ENCODE results near the gene CYB561A3.

Gene CYB561A3, protein sequence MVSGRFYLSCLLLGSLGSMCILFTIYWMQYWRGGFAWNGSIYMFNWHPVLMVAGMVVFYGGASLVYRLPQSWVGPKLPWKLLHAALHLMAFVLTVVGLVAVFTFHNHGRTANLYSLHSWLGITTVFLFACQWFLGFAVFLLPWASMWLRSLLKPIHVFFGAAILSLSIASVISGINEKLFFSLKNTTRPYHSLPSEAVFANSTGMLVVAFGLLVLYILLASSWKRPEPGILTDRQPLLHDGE

GRCh38 chr11:61361741-61362541, at the start of gene CYB561A3, which contains the start of gene TMEM138:
Gene CYB561A3 (minus strand): TSS chr11:61361882. CDS start chr11:61356713, 5,169 bp downstream.
Gene TMEM138 (plus strand): TSS chr11:61362374. CDS start chr11:61364391, 2,017 bp downstream.
- H3K27me3 ChIP-seq (replicated peaks; ENCODE audit: control insufficient read depth, insufficient read depth, low read length) = no peaks in the 10 kb centered on the region
- H3K9me3 ChIP-seq (ENCODE audit: control insufficient read depth, low read length) = no peaks in the 10 kb centered on the region
- DNase-seq (ENCODE audit: low read depth) = peak; percentile 97
- H3K36me3 ChIP-seq (ENCODE audit: control insufficient read depth, insufficient read depth, low read length, severe bottlenecking) = peaks cover 32% of the 10 kb centered on the region
- peaks cover 30% of the 10 kb centered on the region for H3K4me1 ChIP-seq (ENCODE audit: control insufficient read depth, insufficient read depth, low read length)
- peak within 1 kb of the TSS; percentile 96 for H3K9ac ChIP-seq (ENCODE audit: low read length)
- H3K4me3 ChIP-seq (ENCODE audit: low read length) = peak within 1 kb of the TSS; percentile 95

DNA sequence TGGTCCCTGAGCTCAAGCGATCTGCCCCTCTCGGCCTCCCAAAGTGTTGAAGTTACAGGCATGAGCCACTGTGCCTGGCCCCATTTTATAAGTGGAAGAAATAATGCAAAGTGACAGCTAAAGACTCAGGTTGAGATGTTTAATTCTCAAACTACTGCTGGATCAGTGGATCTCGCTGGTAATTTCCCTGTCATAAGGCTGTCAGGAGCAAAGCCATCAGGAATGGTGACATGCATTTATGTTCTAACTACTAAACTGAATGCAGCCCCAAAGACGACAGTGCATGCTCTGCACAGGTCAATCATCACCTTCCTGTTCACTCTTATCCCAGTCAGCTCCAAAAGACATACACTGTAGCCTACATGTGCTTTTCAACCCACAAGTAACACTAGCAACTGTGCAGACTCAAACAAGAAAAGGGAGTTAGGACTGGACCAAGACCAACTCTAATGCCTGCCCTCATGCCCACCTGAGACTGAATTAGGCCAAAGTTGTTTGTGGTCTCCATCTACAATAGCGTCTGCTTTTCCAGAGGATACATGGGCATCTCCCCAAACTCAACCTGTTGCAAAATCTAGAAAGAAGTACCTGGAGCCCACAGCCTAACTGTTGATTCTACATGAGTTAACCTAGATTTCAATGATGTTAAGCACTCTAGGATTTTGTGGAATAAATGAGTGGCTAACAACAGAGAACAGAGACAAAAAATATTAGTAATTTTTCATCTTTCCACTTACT, 45.5 kb upstream of the CYB561A3 start:
- no peak overlapping the region for H3K9ac ChIP-seq (ENCODE audit: low read length)
- no peak for DNase-seq (ENCODE audit: low read depth)
- no peak overlapping the region for H3K4me3 ChIP-seq (ENCODE audit: low read length)
- no peaks in the 10 kb centered on the region for H3K9me3 ChIP-seq (ENCODE audit: control insufficient read depth, low read length)
- no peaks in the 10 kb centered on the region for H3K27me3 ChIP-seq (replicated peaks; ENCODE audit: control insufficient read depth, insufficient read depth, low read length)
- H3K36me3 ChIP-seq (ENCODE audit: control insufficient read depth, insufficient read depth, low read length, severe bottlenecking) = peaks cover 95% of the 10 kb centered on the region
- H3K4me1 ChIP-seq (ENCODE audit: control insufficient read depth, insufficient read depth, low read length) = no peaks in the 10 kb centered on the region

DNA sequence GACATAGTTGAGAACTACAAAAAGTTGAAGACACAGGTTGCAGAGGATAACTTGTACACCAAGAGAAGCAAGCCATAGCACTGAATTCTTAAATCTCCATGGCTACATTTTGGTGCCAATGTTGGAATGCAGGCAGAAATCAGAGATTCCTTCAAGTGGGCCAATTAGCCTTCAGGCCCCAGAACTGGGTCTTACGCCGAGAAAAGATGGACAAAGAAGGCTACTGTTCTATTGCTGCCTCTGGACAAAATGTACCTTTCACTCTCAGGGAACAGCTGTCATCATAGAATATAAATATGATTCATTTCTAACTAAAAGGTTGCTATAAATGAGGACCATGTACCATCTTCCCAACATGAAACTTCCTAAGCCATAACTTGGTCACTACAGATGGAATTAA, 44.4 kb upstream of the CYB561A3 start:
- no peaks in the 10 kb centered on the region for H3K27me3 ChIP-seq (replicated peaks; ENCODE audit: control insufficient read depth, insufficient read depth, low read length)
- H3K4me3 ChIP-seq (ENCODE audit: low read length) = no peak overlapping the region
- H3K9me3 ChIP-seq (ENCODE audit: control insufficient read depth, low read length) = no peaks in the 10 kb centered on the region
- DNase-seq (ENCODE audit: low read depth) = no peak
- peaks cover 90% of the 10 kb centered on the region for H3K36me3 ChIP-seq (ENCODE audit: control insufficient read depth, insufficient read depth, low read length, severe bottlenecking)
- H3K4me1 ChIP-seq (ENCODE audit: control insufficient read depth, insufficient read depth, low read length) = no peaks in the 10 kb centered on the region
- no peak overlapping the region for H3K9ac ChIP-seq (ENCODE audit: low read length)

GRCh38 chr11:61404641-61405040, 43.0 kb upstream of the CYB561A3 start:
- Histone ChIP-seq H3K9ac (ENCODE audit: low read length) (no peak overlapping the region), H3K4me3 (ENCODE audit: low read length) (no peak overlapping the region), H3K4me1 (ENCODE audit: control insufficient read depth, insufficient read depth, low read length) (no peaks in the 10 kb centered on the region), H3K27me3 (replicated peaks; ENCODE audit: control insufficient read depth, insufficient read depth, low read length) (no peaks in the 10 kb centered on the region), H3K9me3 (ENCODE audit: control insufficient read depth, low read length) (no peaks in the 10 kb centered on the region), H3K36me3 (ENCODE audit: control insufficient read depth, insufficient read depth, low read length, severe bottlenecking) (peaks cover 81% of the 10 kb centered on the region)
- DNase-seq (ENCODE audit: low read depth) = no peak

DNA sequence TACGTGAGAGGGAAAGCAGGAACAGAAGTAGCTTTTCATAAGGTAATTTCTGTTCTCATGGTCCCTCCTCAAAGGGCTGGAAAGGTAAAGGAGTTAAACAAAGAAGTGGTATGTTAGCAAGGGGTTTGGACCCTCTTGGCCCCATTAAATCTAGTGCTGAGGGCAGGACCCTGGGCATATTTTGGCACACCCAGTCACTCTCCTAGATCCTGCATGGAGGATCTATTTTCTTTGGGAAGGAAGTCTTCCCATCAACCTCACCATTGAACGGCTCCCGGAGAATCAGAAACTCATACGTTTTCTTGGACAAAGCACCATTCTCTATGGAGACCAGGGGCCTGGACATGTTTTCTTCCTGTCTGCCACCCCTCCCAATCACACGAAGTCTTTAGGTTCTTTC, 42.4 kb upstream of the CYB561A3 start:
- no peaks in the 10 kb centered on the region for H3K9me3 ChIP-seq (ENCODE audit: control insufficient read depth, low read length)
- H3K9ac ChIP-seq (ENCODE audit: low read length) = no peak overlapping the region
- H3K4me3 ChIP-seq (ENCODE audit: low read length) = no peak overlapping the region
- H3K4me1 ChIP-seq (ENCODE audit: control insufficient read depth, insufficient read depth, low read length) = no peaks in the 10 kb centered on the region
- peaks cover 77% of the 10 kb centered on the region for H3K36me3 ChIP-seq (ENCODE audit: control insufficient read depth, insufficient read depth, low read length, severe bottlenecking)
- no peaks in the 10 kb centered on the region for H3K27me3 ChIP-seq (replicated peaks; ENCODE audit: control insufficient read depth, insufficient read depth, low read length)
- DNase-seq (ENCODE audit: low read depth) = no peak

GRCh38 chr11:61403658-61404057, 42.0 kb upstream of the CYB561A3 start:
- no peaks in the 10 kb centered on the region for H3K9me3 ChIP-seq (ENCODE audit: control insufficient read depth, low read length)
- H3K4me1 ChIP-seq (ENCODE audit: control insufficient read depth, insufficient read depth, low read length) = no peaks in the 10 kb centered on the region
- H3K27me3 ChIP-seq (replicated peaks; ENCODE audit: control insufficient read depth, insufficient read depth, low read length) = no peaks in the 10 kb centered on the region
- H3K9ac ChIP-seq (ENCODE audit: low read length) = no peak overlapping the region
- H3K36me3 ChIP-seq (ENCODE audit: control insufficient read depth, insufficient read depth, low read length, severe bottlenecking) = peaks cover 78% of the 10 kb centered on the region
- no peak for DNase-seq (ENCODE audit: low read depth)
- H3K4me3 ChIP-seq (ENCODE audit: low read length) = no peak overlapping the region

GRCh38 chr11:61401573-61401972, 39.9 kb upstream of the CYB561A3 start:
- DNase-seq (ENCODE audit: low read depth) = no peak

DNA sequence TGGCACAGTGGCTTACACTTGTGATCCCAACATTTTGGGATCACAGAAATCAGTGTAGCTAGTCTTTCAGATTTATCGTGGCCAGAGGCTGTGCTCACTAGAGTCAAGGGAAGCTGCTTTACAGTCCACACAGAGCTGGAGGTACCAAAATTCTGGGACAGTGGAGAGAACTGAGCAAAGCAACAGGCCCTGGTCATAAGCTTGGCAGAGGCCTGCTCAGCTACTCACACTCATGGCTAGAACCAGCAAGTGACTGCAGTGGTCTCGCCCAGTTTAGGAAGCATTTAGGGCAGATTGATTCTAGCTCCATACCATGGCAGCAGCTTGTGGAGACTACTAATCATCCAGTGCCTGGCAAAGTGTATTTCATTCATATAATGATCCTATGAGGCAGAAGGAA, 39.5 kb upstream of the CYB561A3 start:
- H3K9ac ChIP-seq (ENCODE audit: low read length) = no peak overlapping the region
- no peak overlapping the region for H3K4me3 ChIP-seq (ENCODE audit: low read length)
- H3K4me1 ChIP-seq (ENCODE audit: control insufficient read depth, insufficient read depth, low read length) = no peaks in the 10 kb centered on the region
- no peaks in the 10 kb centered on the region for H3K27me3 ChIP-seq (replicated peaks; ENCODE audit: control insufficient read depth, insufficient read depth, low read length)
- no peak for DNase-seq (ENCODE audit: low read depth)
- H3K9me3 ChIP-seq (ENCODE audit: control insufficient read depth, low read length) = no peaks in the 10 kb centered on the region
- peaks cover 66% of the 10 kb centered on the region for H3K36me3 ChIP-seq (ENCODE audit: control insufficient read depth, insufficient read depth, low read length, severe bottlenecking)

More at GRCh38 chr11:61401573-61401972, 39.9 kb upstream of the CYB561A3 start:
- H3K9me3 ChIP-seq (ENCODE audit: control insufficient read depth, low read length) = no peaks in the 10 kb centered on the region
- H3K36me3 ChIP-seq (ENCODE audit: control insufficient read depth, insufficient read depth, low read length, severe bottlenecking) = peaks cover 70% of the 10 kb centered on the region
- H3K4me1 ChIP-seq (ENCODE audit: control insufficient read depth, insufficient read depth, low read length) = no peaks in the 10 kb centered on the region
- no peak overlapping the region for H3K4me3 ChIP-seq (ENCODE audit: low read length)
- H3K27me3 ChIP-seq (replicated peaks; ENCODE audit: control insufficient read depth, insufficient read depth, low read length) = no peaks in the 10 kb centered on the region
- H3K9ac ChIP-seq (ENCODE audit: low read length) = no peak overlapping the region

- Histone ChIP-seq H3K27me3 (replicated peaks; ENCODE audit: control insufficient read depth, insufficient read depth, low read length) (no peaks in the 10 kb centered on the region), H3K36me3 (ENCODE audit: control insufficient read depth, insufficient read depth, low read length, severe bottlenecking) (peaks cover 15% of the 10 kb centered on the region), H3K4me1 (ENCODE audit: control insufficient read depth, insufficient read depth, low read length) (peaks cover 14% of the 10 kb centered on the region), H3K4me3 (ENCODE audit: low read length) (peak overlapping the region; percentile 97), H3K9ac (ENCODE audit: low read length) (peak overlapping the region; percentile 94), H3K9me3 (ENCODE audit: control insufficient read depth, low read length) (no peaks in the 10 kb centered on the region)
- DNase-seq (ENCODE audit: low read depth) = peak; percentile 31
These were observed 31.4 kb upstream of the CYB561A3 start for GRCh38 chr11:61392981-61393595.

DNA sequence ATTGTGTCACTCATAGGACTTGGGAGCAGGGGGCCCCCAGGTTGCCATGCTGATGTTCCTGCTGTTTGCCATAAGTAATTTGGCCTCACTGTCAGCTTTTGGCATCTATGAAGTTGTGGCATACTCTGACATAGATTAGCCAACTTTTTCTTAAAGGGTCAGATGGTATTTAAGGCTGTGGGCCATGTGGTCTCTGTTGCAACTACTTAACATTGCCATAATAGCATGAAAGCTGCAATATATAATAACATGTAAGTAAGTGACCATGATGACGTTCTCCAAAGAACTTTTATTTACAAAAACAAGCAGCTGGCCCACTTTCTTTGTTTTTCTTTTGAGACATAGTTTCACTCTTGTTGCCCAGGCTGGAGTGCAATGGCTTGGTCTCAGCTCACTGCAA, 28.5 kb upstream of the CYB561A3 start:
- peak; percentile 18 for DNase-seq (ENCODE audit: low read depth)
- Histone ChIP-seq H3K27me3 (replicated peaks; ENCODE audit: control insufficient read depth, insufficient read depth, low read length) (no peaks in the 10 kb centered on the region), H3K9ac (ENCODE audit: low read length) (no peak overlapping the region), H3K4me3 (ENCODE audit: low read length) (no peak overlapping the region), H3K36me3 (ENCODE audit: control insufficient read depth, insufficient read depth, low read length, severe bottlenecking) (peaks cover 7% of the 10 kb centered on the region), H3K9me3 (ENCODE audit: control insufficient read depth, low read length) (no peaks in the 10 kb centered on the region), H3K4me1 (ENCODE audit: control insufficient read depth, insufficient read depth, low read length) (peaks cover 14% of the 10 kb centered on the region)
